Measurements from ENCODE around the gene UMODL1.
"Not testable (repeated sequence)": the region's sequence is repeated elsewhere in the genome, so short reads cannot be mapped to it uniquely, and the experiment has no call there.

UMODL1 gene

GRCh38 chr21:42175110-42175710 lies 104.1 kb downstream of the UMODL1 start:
- DNase-seq = no peak

- DNase-seq = no peak
Observed at GRCh38 chr21:42176859-42177258, 105.7 kb downstream of the UMODL1 start.

- DNase-seq = no peak
Observed at GRCh38 chr21:42179316-42179715, 108.2 kb downstream of the UMODL1 start.

DNA sequence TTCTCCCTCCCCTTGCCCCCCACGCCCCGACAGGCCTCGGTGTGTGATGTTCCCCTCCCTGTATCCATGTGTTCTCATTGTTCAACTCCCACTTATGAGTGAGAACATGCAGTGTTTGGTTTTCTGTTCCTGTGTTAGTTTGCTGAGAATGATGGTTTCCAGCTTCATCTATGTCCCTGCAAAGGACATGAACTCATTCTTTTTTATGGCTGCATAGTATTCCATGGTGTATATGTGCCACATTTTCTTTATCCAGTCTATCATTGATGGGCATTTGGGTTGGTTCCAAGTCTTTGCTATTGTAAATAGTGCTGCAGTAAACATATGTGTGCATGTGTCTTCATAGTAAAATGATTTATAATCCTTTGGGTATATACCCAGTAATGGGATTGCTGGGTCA lies 108.9 kb downstream of the UMODL1 start:
- not testable (repeated sequence) for DNase-seq

GRCh38 chr21:42182713-42183371 lies 111.7 kb downstream of the UMODL1 start:
- DNase-seq = no peak

DNA sequence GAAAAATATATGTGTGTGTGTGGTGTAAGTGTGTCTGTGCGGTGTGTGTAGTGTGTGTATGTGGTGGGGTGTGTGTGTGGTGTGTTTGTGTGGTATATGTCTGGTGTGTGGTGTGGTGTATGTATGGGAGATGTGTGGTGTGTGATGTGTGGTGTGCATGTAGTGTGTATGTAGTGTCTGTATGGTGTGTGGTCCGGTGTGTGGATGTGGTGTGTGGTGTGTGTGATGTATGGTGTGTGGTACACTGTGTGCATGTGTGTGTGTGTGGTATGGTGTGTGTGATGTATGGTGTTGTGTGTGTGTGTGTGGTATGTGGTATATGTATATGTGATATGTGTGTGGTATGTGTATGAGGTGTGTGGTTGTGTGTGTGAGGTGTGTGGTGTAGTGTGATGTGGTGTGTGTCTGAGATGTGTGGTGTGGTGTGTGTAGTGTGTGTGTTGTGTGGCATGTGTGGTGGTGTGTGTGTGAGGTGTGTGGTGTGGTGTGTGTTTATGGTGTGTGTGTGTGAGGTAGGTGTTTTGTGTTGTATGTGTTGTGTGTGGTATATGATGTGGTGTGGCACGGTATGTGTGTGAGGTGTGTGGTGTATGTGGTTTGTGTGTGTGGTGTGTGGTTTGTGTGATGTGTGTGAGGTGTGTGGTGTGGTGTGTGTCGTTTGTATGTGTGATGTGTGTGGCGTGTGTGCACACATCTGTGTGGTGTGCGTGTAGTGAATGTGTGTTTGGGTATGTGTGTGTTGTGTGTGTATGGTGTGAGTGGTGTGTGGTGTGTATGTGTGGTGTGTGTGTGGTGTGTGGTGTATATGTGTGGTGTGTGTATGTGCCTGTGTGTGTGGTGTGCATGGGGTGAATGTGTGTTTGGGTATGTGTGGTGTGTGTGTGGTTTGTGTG lies 112.5 kb downstream of the UMODL1 start:
- DNase-seq = no peak

DNA sequence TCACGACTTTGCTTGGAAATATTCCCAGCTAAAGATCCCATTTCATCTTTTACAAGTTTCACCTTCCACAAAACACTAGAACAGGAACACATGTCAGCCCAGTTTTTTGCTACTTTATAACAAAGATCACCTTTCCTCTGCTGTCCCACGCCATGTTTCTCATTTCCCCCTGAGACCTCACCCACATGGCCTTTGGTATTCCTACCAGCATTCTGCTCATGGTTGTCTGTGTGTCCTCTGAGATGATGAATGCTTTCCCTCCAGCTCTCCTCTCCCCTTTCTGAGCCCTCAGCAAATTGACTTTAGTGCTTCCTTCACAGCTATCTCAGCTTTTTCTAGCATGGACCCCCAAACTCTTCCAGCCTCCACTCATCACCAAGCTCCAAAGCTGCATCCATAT lies 115.5 kb downstream of the UMODL1 start:
- no peak for DNase-seq

DNA sequence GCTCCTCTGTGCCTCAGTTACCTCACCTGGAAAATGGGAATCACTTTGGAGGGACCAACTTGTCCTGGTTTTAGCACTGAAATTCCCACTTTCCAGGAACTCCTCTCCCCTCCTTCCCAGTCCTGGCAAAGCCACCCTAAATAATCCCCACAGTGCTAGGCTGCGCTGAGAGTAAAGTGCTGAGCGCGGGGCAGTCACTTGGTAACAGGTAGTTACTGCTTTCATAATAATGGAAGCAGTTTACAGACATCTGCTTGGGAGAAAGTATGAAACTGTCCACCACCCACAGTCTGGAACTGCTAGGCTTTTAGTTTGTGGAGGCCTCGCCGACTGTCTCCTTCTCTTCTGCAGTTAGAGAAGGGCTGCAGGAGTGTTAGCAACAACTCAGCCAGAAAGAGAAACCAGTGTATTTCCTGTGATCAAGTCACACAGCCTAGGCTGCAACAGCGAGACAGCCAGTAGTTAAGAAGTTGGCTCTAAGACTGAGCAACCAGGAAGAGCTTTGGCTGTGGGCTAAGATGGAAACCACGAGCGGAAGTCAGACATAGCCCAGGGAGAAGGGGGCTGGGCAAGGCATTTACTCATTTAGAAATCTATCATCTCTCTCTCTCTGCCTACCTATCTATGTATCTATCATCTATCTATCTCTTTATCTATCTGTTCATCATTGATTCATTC lies 117.0 kb downstream of the UMODL1 start:
- DNase-seq = no peak

DNA sequence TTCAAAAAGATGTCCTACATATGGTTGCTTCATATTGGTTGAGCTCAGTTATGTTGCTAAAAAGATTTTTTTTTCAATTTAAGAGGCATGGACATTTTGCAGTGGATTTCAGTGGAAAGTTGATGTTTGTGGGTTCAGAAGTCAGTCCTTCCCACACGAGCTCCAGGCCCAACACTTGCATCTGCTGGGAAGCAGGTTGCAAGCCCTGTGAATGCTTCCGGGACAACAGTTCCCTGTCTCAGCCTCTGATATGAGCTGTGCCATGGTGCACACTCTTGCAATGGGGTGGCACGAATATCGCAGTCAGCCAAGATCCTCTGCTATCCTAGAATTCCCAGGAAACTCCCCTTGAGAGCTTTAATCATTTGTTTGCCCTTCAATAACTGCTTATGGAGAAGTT lies 117.5 kb downstream of the UMODL1 start:
- no peak for DNase-seq

- DNase-seq = no peak
Observed at GRCh38 chr21:42189431-42189830, 118.3 kb downstream of the UMODL1 start.

- no peak for DNase-seq
Observed at GRCh38 chr21:42189860-42190485, 118.9 kb downstream of the UMODL1 start.

GRCh38 chr21:42190486-42190863 lies 119.4 kb downstream of the UMODL1 start:
- no peak for DNase-seq

GRCh38 chr21:42191064-42191463 lies 119.9 kb downstream of the UMODL1 start:
- DNase-seq = no peak

DNA sequence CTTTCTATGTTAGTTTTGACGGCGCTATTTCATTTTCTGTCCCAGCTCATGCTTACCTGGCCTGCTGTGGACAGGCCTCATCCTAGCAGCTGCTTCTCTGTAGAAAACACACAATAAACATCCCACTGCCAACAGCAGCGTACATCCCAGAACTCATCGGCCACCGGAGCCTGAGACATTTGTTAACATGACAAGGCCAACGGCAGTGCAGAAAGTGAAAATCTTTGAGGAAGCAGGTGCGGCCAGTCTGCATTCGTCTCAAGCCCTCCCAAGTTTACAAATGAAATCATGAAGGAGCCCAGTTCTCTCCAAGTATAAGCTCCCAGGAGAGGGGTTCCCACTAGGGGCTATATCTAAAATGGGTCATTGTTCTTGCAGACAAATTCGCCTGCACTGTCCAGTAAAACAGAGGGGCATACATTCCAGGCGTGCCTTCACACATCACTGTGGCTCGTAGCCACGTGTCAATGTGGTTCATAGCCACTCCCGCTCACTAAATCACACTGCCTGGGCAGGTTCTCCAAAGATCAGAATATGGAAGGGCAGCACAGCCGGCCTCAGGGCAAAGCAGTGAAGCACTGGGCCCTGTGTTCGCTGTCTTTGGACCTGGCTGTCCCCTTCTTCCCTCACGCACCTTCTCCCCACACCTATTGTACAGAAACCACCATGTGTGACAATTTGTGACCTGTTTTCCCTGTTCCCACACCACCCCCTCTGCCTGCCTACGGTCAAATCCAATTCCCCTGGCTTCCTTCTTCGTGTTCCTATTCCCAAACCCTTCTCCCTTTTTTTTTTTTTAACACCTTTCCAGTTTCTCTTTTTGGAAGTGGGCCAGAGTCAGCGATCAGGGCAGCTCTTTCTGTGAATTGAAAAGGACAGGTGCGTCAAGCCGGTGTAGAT lies 120.8 kb downstream of the UMODL1 start:
- DNase-seq = no peak
